SIG-M5 treated with dmso at 0.1 percent for 504 hours (cell line): ENCODE data around the gene TCEA2.

ENCODE experiments used
- DNase-seq: peaks from one replicate; lab custom pipeline; 2025; ENCODE audit not compliant: unreplicated experiment; lab: John Stamatoyannopoulos, UW

Gene TCEA2

GRCh38 chr20:64048402-64049044 is 14.5 kb upstream of the TCEA2 start:
- DNase-seq: no peak

GRCh38 chr20:64049060-64049877 is 13.7 kb upstream of the TCEA2 start, which contains the start of gene SOX18:
Gene SOX18, minus strand, starts transcription at chr20:64049639. Its CDS starts 123 bp downstream, at chr20:64049516.
- no peak for DNase-seq

- no peak for DNase-seq
These were observed 13.1 kb upstream of the TCEA2 start for GRCh38 chr20:64049878-64050260.

- no peak for DNase-seq
These were observed 12.6 kb upstream of the TCEA2 start for GRCh38 chr20:64050261-64051032.

GRCh38 chr20:64051033-64051452 is 12.0 kb upstream of the TCEA2 start:
- DNase-seq: no peak

GRCh38 chr20:64051561-64052325 is 11.3 kb upstream of the TCEA2 start:
- no peak for DNase-seq

- DNase-seq: no peak
These were observed 10.7 kb upstream of the TCEA2 start for GRCh38 chr20:64052326-64052722.

- no peak for DNase-seq
These were observed 9.8 kb upstream of the TCEA2 start for GRCh38 chr20:64052987-64053840.

GRCh38 chr20:64053841-64054661 is 8.9 kb upstream of the TCEA2 start:
- peak; percentile 36 for DNase-seq

- DNase-seq: no peak
These were observed 7.6 kb upstream of the TCEA2 start for GRCh38 chr20:64055396-64055892.

GRCh38 chr20:64055893-64056638 is 6.9 kb upstream of the TCEA2 start:
- no peak for DNase-seq

- DNase-seq: no peak
These were observed 6.4 kb upstream of the TCEA2 start for GRCh38 chr20:64056639-64056888.

GRCh38 chr20:64056889-64057627 is 5.9 kb upstream of the TCEA2 start:
- no peak for DNase-seq

GRCh38 chr20:64057628-64058498 is 5.1 kb upstream of the TCEA2 start:
- peak; percentile 64 for DNase-seq

GRCh38 chr20:64058536-64058935 is 4.5 kb upstream of the TCEA2 start:
- no peak for DNase-seq

- no peak for DNase-seq
These were observed 762 bp upstream of the TCEA2 start for GRCh38 chr20:64062276-64062595.
